SH-SY5Y (cell line): ENCODE measurements around the gene TTLL3.

Experiments
- GATA2 ChIP-seq: IDR thresholded peaks from 2 replicates; pipeline ENCODE4 v1.6.1; 2011; ENCODE audit warnings: mild to moderate bottlenecking, low read depth, low read length
- GATA3 ChIP-seq: IDR thresholded peaks from 2 replicates; pipeline ENCODE4 v1.6.1; 2011; ENCODE audit warnings: low read depth, mild to moderate bottlenecking, low read length, moderate library complexity

GRCh38 chr3:9791127-9791526 lies 18.9 kb upstream of the TTLL3 start:
- TF ChIP-seq GATA3 = no peak
- TF ChIP-seq GATA2 = no peak
